ENCODE measurements around the gene CNN2. TPM values are rescaled to one million over a fixed set of nuclear protein-coding genes. Genes with fewer than 3 reads are reported as not detected.

CNN2 gene
- total RNA-seq, 1 donor from 2014 or later, result 314 TPM

DNA sequence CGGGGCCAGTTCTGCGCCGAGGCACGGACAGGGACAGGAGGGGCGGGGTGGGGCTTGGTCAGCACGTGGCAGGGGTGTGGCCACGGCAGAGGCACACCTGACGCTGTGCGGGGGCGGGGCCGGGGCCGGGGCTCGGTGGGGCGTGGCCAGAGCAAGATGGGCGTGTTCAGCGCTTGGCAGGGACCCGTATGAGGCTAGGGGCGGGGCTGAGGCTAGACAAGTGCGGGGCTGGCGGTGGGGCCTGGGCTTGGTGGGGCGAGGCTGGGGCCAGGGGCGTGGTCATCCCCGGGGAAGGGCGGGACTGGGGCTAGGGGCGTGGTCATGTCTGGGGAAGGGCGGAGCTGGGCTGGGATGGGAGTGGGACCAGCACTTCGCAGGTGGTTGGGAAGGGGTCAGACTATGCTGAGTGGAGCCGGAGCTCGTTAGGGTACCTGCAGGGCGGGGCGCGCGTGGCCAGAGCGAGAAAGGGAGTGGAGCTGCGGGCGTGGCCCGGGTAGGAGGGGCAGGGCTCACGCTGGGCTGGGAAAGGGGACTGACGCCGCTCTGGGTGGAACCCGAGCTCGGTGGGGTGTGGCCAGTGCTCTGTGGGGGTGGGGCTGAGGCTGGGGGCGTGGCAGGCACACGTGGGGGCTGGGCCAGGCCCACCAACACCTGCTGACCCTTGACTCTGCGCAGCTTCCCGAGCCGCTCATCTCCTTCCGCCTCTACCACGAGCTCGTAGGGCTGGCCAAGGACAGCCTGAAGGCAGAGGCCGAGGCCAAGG is 55.9 kb downstream of the CNN2 start:
- H3K36me3 ChIP-seq (ENCODE audit: control insufficient read depth, insufficient read depth, low read length), result no peaks in the 10 kb centered on the region
- no peak for DNase-seq (ENCODE audit: low read depth)
- H3K27me3 ChIP-seq (ENCODE audit: control insufficient read depth, insufficient read depth, low read length), result peaks cover 7% of the 10 kb centered on the region
- TF ChIP-seq CTCF (IDR thresholded peaks at IDR 0.05; ENCODE audit: insufficient read depth, low read length, poor library complexity, severe bottlenecking), result no peak
- peak overlapping the region; percentile 44 for H3K4me3 ChIP-seq (ENCODE audit: low read depth, low read length)

DNA sequence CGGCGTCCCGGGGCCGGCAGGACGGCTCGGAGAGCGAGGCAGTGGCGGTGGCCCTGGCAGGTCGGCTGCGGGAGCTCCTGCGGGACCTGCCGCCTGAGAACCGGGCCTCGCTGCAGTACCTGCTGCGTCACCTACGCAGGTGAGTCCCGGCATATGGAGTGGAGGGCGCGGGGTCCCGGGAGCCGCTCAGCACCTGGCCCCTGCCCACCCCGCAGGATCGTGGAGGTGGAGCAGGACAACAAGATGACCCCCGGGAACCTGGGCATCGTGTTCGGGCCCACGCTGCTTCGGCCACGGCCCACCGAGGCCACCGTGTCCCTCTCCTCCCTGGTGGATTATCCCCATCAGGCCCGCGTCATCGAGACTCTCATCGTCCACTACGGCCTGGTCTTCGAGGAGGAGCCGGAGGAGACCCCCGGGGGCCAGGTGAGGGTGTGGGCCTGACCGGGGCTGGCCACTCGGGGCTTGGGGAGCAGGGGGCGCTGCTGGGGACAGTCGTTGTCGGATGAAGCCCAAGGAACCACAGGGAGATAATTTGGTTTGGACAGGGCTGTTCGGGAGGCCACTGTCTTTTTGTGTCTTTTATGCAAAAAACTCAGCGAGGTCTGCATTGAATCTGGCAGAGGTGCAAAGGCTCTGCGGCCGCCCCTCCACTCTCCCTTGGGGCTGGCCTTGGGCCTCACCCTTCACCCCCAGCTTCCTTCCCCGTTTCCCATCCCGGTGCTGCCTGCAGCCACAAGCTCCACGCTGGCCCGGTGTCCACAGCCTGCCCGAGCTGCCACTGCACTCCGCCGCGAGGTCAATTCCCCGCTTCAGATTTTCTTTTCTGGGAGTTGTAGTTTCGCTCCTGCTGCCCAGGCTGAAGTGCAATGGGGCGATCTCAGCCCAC is 56.8 kb downstream of the CNN2 start:
- no peak for TF ChIP-seq CTCF (IDR thresholded peaks at IDR 0.05; ENCODE audit: insufficient read depth, low read length, poor library complexity, severe bottlenecking)
- DNase-seq (ENCODE audit: low read depth), result no peak
- Histone ChIP-seq H3K4me3 (ENCODE audit: low read depth, low read length) (peak overlapping the region; percentile 44), H3K27me3 (ENCODE audit: control insufficient read depth, insufficient read depth, low read length) (peaks cover 7% of the 10 kb centered on the region), H3K36me3 (ENCODE audit: control insufficient read depth, insufficient read depth, low read length) (peaks cover 2% of the 10 kb centered on the region)

DNA sequence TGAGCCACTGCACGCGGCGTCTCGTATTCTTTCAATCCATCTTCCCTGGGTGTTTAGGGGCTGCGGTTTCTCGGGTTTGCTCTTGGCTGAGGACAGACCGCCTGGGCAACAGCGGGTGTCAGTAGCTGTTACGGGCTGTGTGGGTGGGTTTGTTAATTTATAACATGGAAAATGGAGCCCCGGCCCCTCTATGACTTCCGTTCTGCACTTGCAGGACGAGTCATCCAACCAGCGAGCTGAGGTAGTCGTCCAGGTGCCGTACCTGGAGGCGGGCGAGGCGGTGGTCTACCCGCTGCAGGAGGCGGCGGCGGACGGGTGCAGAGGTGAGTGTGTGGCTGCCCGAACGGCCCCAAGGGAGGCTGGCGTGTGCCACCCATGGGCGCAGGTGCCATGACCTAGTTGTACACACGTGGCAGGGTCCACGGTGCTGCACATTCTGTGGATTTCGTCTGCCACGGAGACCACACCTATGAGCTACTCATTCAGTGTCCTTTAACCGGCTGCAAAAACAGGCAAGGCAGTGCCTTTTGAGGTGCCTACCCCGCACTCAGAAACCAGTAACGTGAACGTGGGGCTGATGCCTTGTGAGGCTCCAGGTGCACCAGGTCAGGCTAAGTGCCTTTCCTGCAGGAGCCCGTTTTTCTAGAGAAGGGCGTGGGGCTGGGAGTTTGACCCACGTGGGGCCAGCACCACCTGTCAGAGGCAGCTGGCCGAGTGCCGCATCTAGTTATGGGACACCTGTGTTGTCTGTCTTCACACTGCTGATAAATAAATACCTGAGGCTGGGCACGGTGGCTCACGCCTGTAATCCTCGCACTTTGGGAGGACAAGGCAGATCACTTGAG is 57.8 kb downstream of the CNN2 start:
- no peak for DNase-seq (ENCODE audit: low read depth)
- no peak for TF ChIP-seq CTCF (IDR thresholded peaks at IDR 0.05; ENCODE audit: insufficient read depth, low read length, poor library complexity, severe bottlenecking)
- H3K4me3 ChIP-seq (ENCODE audit: low read depth, low read length), result no peak overlapping the region
- peaks cover 2% of the 10 kb centered on the region for H3K36me3 ChIP-seq (ENCODE audit: control insufficient read depth, insufficient read depth, low read length)
- peaks cover 7% of the 10 kb centered on the region for H3K27me3 ChIP-seq (ENCODE audit: control insufficient read depth, insufficient read depth, low read length)

- peaks cover 7% of the 10 kb centered on the region for H3K27me3 ChIP-seq (ENCODE audit: control insufficient read depth, insufficient read depth, low read length)
- DNase-seq (ENCODE audit: low read depth), result no peak
- no peak overlapping the region for H3K4me3 ChIP-seq (ENCODE audit: low read depth, low read length)
- peaks cover 2% of the 10 kb centered on the region for H3K36me3 ChIP-seq (ENCODE audit: control insufficient read depth, insufficient read depth, low read length)
- no peak for TF ChIP-seq CTCF (IDR thresholded peaks at IDR 0.05; ENCODE audit: insufficient read depth, low read length, poor library complexity, severe bottlenecking)
Observed at GRCh38 chr19:1085053-1085658, 58.7 kb downstream of the CNN2 start.

GRCh38 chr19:1085676-1086442 is 59.5 kb downstream of the CNN2 start:
- no peak overlapping the region for H3K4me3 ChIP-seq (ENCODE audit: low read depth, low read length)
- peaks cover 2% of the 10 kb centered on the region for H3K36me3 ChIP-seq (ENCODE audit: control insufficient read depth, insufficient read depth, low read length)
- peaks cover 5% of the 10 kb centered on the region for H3K27me3 ChIP-seq (ENCODE audit: control insufficient read depth, insufficient read depth, low read length)
- no peak for DNase-seq (ENCODE audit: low read depth)
- TF ChIP-seq CTCF (IDR thresholded peaks at IDR 0.05; ENCODE audit: insufficient read depth, low read length, poor library complexity, severe bottlenecking), result no peak

Data from kidney epithelial cell (primary cell).